SK-N-SH (cell line): ENCODE data around the gene PDGFC. TPM values are rescaled to one million over a fixed set of nuclear protein-coding genes. Genes with fewer than 3 reads are reported as not detected.

ENCODE experiments used
- CTCF ChIA-PET: fragments of 300-600, 350-600 bp; formaldehyde crosslinking; extraction: SDS; loops from one replicate; lab custom pipeline; 2021; lab: Yijun Ruan, JAX
- POLR2A ChIA-PET: fragments of 350-600 bp; sonication (Branson Sonifier 250); formaldehyde crosslinking; extraction: SDS; loops from one replicate; lab custom pipeline; 2020; ENCODE audit warnings: antibody characterized with exemption, inconsistent platforms; lab: Yijun Ruan, JAX
- DNase-seq: peaks from one replicate; pipeline ENCODE4 v3.0.0; 2012
- H2AFZ ChIP-seq: fragments of 200-600 bp; sonication (generic); 2 replicates; pipeline ENCODE4 v1.8.1; 2016; ENCODE audit warnings: antibody characterized with exemption, mild to moderate bottlenecking, low read depth
- H3F3A ChIP-seq: fragments of 200-600 bp; sonication (generic); replicated peaks from 2 replicates; pipeline ENCODE3; 2016; ENCODE audit warnings: antibody characterized with exemption, mild to moderate bottlenecking; ENCODE audit not compliant: insufficient read depth
- H3K27ac ChIP-seq, 2 experiments: fragments of 200-500 bp in 1 of 2; fragments of 200-600 bp in 1 of 2; sonication (Bioruptor generic) in 1 of 2; sonication (generic), shearing (Covaris generic) in 1 of 2; 2 replicates each; pipeline versions ENCODE4 v1.5.1 to v1.6.1; 2014 to 2016; ENCODE audit warnings: low read depth in 2 of 2, inconsistent platforms in 1 of 2, low read length in 1 of 2, mild to moderate bottlenecking in 1 of 2, mixed read lengths in 1 of 2
- H3K27me3 ChIP-seq: fragments of 200-600 bp; sonication (generic), shearing (Covaris generic); 2 replicates; pipeline ENCODE4 v1.6.1; 2016; ENCODE audit warnings: mixed run types; ENCODE audit not compliant: insufficient read depth
- H3K36me3 ChIP-seq, 2 experiments: fragments of 200-500 bp in 1 of 2; fragments of 200-600 bp in 1 of 2; sonication (Bioruptor generic) in 1 of 2; sonication (generic) in 1 of 2; replicated peaks in 1 of 2; 2 replicates each; pipeline versions ENCODE3 to v1.5.1; 2014 to 2016; ENCODE audit warnings: low read length in 1 of 2, mild to moderate bottlenecking in 1 of 2; ENCODE audit not compliant: insufficient read depth in 2 of 2, control insufficient read depth in 1 of 2
- H3K4me1 ChIP-seq, 2 experiments: fragments of 200-500 bp in 1 of 2; fragments of 200-600 bp in 1 of 2; sonication (Bioruptor generic) in 1 of 2; sonication (generic), shearing (Covaris generic) in 1 of 2; 2 replicates each; pipeline versions ENCODE4 v1.5.1 to v1.6.1; 2014 to 2016; ENCODE audit warnings: low read depth in 1 of 2, low read length in 1 of 2, mixed run types in 1 of 2; ENCODE audit not compliant: insufficient read depth in 2 of 2, control insufficient read depth in 1 of 2
- H3K4me2 ChIP-seq: fragments of 200-600 bp; sonication (generic), shearing (Covaris generic); 2 replicates; pipeline ENCODE4 v1.6.1; 2017; ENCODE audit warnings: mixed run types
- H3K4me3 ChIP-seq, 2 experiments: fragments of 200-500 bp in 1 of 2; fragments of 200-600 bp in 1 of 2; sonication (Bioruptor generic) in 1 of 2; sonication (generic), shearing (Covaris generic) in 1 of 2; 2 replicates each; pipeline versions ENCODE4 v1.5.1 to v1.8.1; 2014 to 2016; ENCODE audit warnings: low read depth in 2 of 2, inconsistent platforms in 1 of 2, low read length in 1 of 2, mild to moderate bottlenecking in 1 of 2, mixed read lengths in 1 of 2, moderate library complexity in 1 of 2
- H3K79me2 ChIP-seq: fragments of 200-600 bp; sonication (generic); 2 replicates; pipeline ENCODE4 v1.8.1; 2017; ENCODE audit warnings: mild to moderate bottlenecking; ENCODE audit not compliant: insufficient read depth
- H3K9ac ChIP-seq: fragments of 200-600 bp; sonication (generic); 2 replicates; pipeline ENCODE4 v1.6.1; 2017; ENCODE audit warnings: mixed run types
- H3K9me2 ChIP-seq: fragments of 200-600 bp; sonication (generic); 2 replicates; pipeline ENCODE4 v1.6.1; 2017; ENCODE audit warnings: mixed run types
- H3K9me3 ChIP-seq: fragments of 200-600 bp; sonication (generic); 2 replicates; pipeline ENCODE4 v1.6.1; 2017; ENCODE audit warnings: mixed run types, mild to moderate bottlenecking, moderate library complexity
- H4K20me1 ChIP-seq: fragments of 200-600 bp; sonication (generic); 2 replicates; pipeline ENCODE4 v1.6.1; 2017; ENCODE audit warnings: mild to moderate bottlenecking, mixed run types; ENCODE audit not compliant: insufficient read depth
- ELF1 ChIP-seq: IDR thresholded peaks from 2 replicates; pipeline ENCODE4 v1.4.0; 2012
- FOSL2 ChIP-seq: IDR thresholded peaks from 2 replicates; pipeline ENCODE4 v1.4.0; 2012; ENCODE audit warnings: low read depth, mild to moderate bottlenecking, moderate library complexity, borderline replicate concordance
- FOXM1 ChIP-seq: IDR thresholded peaks from 2 replicates; pipeline ENCODE4 v1.4.0; 2012; ENCODE audit warnings: low read depth, mild to moderate bottlenecking
- JUND ChIP-seq: IDR thresholded peaks from 2 replicates; pipeline ENCODE4 v1.4.0; 2012
- POLR2AphosphoS5 ChIP-seq: IDR thresholded peaks from 2 replicates; pipeline ENCODE4 v1.6.1; 2012; ENCODE audit warnings: low read depth, low read length
- RFX5 ChIP-seq: IDR thresholded peaks from 2 replicates; pipeline ENCODE4 v1.6.1; 2012; ENCODE audit warnings: mild to moderate bottlenecking, improper control_type of control experiment, low read length
- RXRA ChIP-seq: IDR thresholded peaks from 2 replicates; pipeline ENCODE4 v1.4.0; 2012; ENCODE audit warnings: low read depth, mild to moderate bottlenecking, borderline replicate concordance
- SMC3 ChIP-seq: IDR thresholded peaks from 2 replicates; pipeline ENCODE4 v1.6.1; 2012; ENCODE audit warnings: low read depth, low read length, improper control_type of control experiment
- TAF1 ChIP-seq: IDR thresholded peaks from 2 replicates; pipeline ENCODE4 v1.6.1; 2012; ENCODE audit warnings: low read depth, mild to moderate bottlenecking, low read length, moderate library complexity, borderline replicate concordance
- USF1 ChIP-seq: IDR thresholded peaks from 2 replicates; pipeline ENCODE4 v1.4.0; 2012; ENCODE audit warnings: low read depth, borderline replicate concordance
- ZBTB33 ChIP-seq: IDR thresholded peaks from 2 replicates; pipeline ENCODE4 v1.4.0; 2012; ENCODE audit warnings: low read depth, borderline replicate concordance
- whole genome bisulfite sequencing: methylation state at CpG from one replicate; pipeline ENCODE4 v1.1.6; 2017; ENCODE audit warnings: low lambda C conversion rate; 5-methylcytosine and 5-hydroxymethylcytosine counted together
- polyA plus RNA-seq, 3 experiments: library from polyadenylated mRNA; depleted of rRNA; stranded (reverse); fragments of >200 nt; gene quantifications; 2 replicates each; pipeline ENCODE4 v1.2.3, GENCODE V29; 2012

PDGFC gene
- polyA plus RNA-seq, 1 of the 3 experiments (the other 2 are of a cell fraction): 29.8 TPM

- TF ChIP-seq USF1 (no peak), JUND (no peak), POLR2AphosphoS5 (no peak), SMC3 (no peak), TAF1 (no peak), FOSL2 (peak; percentile 18; the same call in 1 of the 2 replicates), ELF1 (no peak), RFX5 (no peak), FOXM1 (no peak)
- TF ChIP-seq, all 33 proteins: peak for 1
- ChIA-PET CTCF (no interaction called here), POLR2A (no interaction called here)
- H2AFZ ChIP-seq: no peak overlapping the region
- peak overlapping the region; percentile 23; the same call in 1 of the 2 replicates for H3K4me2 ChIP-seq
- no peaks in the 10 kb centered on the region for H3K9me3 ChIP-seq
- WGBS: 45% methylated on average over 3 of the region's 3 CpGs
- peak overlapping the region; percentile 2; the same call in 1 of the 2 replicates for H3K9ac ChIP-seq
- no peaks in the 10 kb centered on the region for H3K27me3 ChIP-seq
- H4K20me1 ChIP-seq: no peaks in the 10 kb centered on the region
- H3K27ac ChIP-seq: peak overlapping the region in 1 of 2 experiments; percentile 95; a peak in 3 of 4 replicates
- peaks cover 95% of the 10 kb centered on the region for H3K79me2 ChIP-seq
- peaks cover 0 to 15% of the 10 kb centered on the region in 2 experiments for H3K36me3 ChIP-seq
- H3K4me3 ChIP-seq: no peak overlapping the region
- DNase-seq: no peak
- H3K4me1 ChIP-seq: peaks cover 0 to 45% of the 10 kb centered on the region in 2 experiments; a peak in 2 of 4 replicates
- H3K9me2 ChIP-seq: no peaks in the 10 kb centered on the region
- peaks cover 31% of the 10 kb centered on the region for H3F3A ChIP-seq
Measured at GRCh38 chr4:156939139-156939538, 32.5 kb downstream of the PDGFC start.

- peaks cover 0 to 30% of the 10 kb centered on the region in 2 experiments; a peak in 1 of 4 replicates for H3K4me1 ChIP-seq
- CTCF ChIA-PET: no interaction called here
- H3K27ac ChIP-seq: peak overlapping the region in 1 of 2 experiments; percentile 75; a peak in 2 of 4 replicates
- H3K36me3 ChIP-seq: peaks cover 0 to 24% of the 10 kb centered on the region in 2 experiments
- H3K9ac ChIP-seq: no peak overlapping the region
- H2AFZ ChIP-seq: no peak overlapping the region
- no peak overlapping the region for H3K4me2 ChIP-seq
- no peak for DNase-seq
- no peaks in the 10 kb centered on the region for H3K27me3 ChIP-seq
- H3F3A ChIP-seq: peaks cover 44% of the 10 kb centered on the region
- H3K79me2 ChIP-seq: peaks cover 90% of the 10 kb centered on the region
- H3K4me3 ChIP-seq: no peak overlapping the region
- POLR2A ChIA-PET: no interaction called here
- H3K9me3 ChIP-seq: no peaks in the 10 kb centered on the region
- TF ChIP-seq TAF1 (no peak), RXRA (no peak), ZBTB33 (no peak)
- no peaks in the 10 kb centered on the region for H3K9me2 ChIP-seq
- 49% methylated on average over 2 of the region's 2 CpGs for WGBS
- no peaks in the 10 kb centered on the region for H4K20me1 ChIP-seq
Measured at GRCh38 chr4:156934259-156934635, 37.4 kb downstream of the PDGFC start.
